ENCODE measurements around the gene NPHP3.
A peak's percentile ranks its signal among the peaks of the same experiment; 100 is the strongest.

NPHP3 gene

GRCh38 chr3:132682201-132682600 lies 40.0 kb downstream of the NPHP3 start:
- no peak for DNase-seq

- DNase-seq: no peak
These were observed 40.8 kb downstream of the NPHP3 start for GRCh38 chr3:132681421-132681820.

- no peak for DNase-seq
These were observed 42.3 kb downstream of the NPHP3 start for GRCh38 chr3:132679911-132680310.

- no peak for DNase-seq
These were observed 46.8 kb downstream of the NPHP3 start for GRCh38 chr3:132675408-132675807.

GRCh38 chr3:132669256-132669777 lies 52.9 kb downstream of the NPHP3 start:
- DNase-seq: no peak

GRCh38 chr3:132665230-132665745 lies 56.9 kb downstream of the NPHP3 start:
- DNase-seq: no peak

- DNase-seq: no peak
These were observed 60.0 kb downstream of the NPHP3 start for GRCh38 chr3:132662212-132662611.

- no peak for DNase-seq
These were observed 61.1 kb downstream of the NPHP3 start for GRCh38 chr3:132661101-132661500.

GRCh38 chr3:132660811-132661070 lies 61.5 kb downstream of the NPHP3 start:
- no peak for DNase-seq

GRCh38 chr3:132660052-132660810 lies 62.0 kb downstream of the NPHP3 start, which contains the start of gene UBA5:
Gene UBA5 (plus strand): TSS chr3:132660329. CDS start chr3:132660538, 209 bp downstream.
- DNase-seq: peak; percentile 82

GRCh38 chr3:132659365-132660051 lies 62.7 kb downstream of the NPHP3 start, which contains the start of gene ACAD11:
Gene ACAD11 (minus strand): TSS chr3:132659809. CDS start chr3:132659751, 58 bp downstream.
- DNase-seq: peak; percentile 85

GRCh38 chr3:132659000-132659364 lies 63.2 kb downstream of the NPHP3 start:
- no peak for DNase-seq

- no peak for DNase-seq
These were observed 64.1 kb downstream of the NPHP3 start for GRCh38 chr3:132657869-132658747.

GRCh38 chr3:132655471-132655870 lies 66.7 kb downstream of the NPHP3 start:
- DNase-seq: no peak

- no peak for DNase-seq
These were observed 67.5 kb downstream of the NPHP3 start for GRCh38 chr3:132654721-132655120.

GRCh38 chr3:132654190-132654589 lies 68.0 kb downstream of the NPHP3 start:
- DNase-seq: no peak

- DNase-seq: no peak
These were observed 69.5 kb downstream of the NPHP3 start for GRCh38 chr3:132652640-132653270.

GRCh38 chr3:132650153-132650552 lies 72.1 kb downstream of the NPHP3 start:
- no peak for DNase-seq

- DNase-seq: no peak
These were observed 77.2 kb downstream of the NPHP3 start for GRCh38 chr3:132645058-132645457.

- no peak for DNase-seq
These were observed 78.8 kb downstream of the NPHP3 start for GRCh38 chr3:132643366-132643765.

- no peak for DNase-seq
These were observed 79.7 kb downstream of the NPHP3 start for GRCh38 chr3:132642539-132642847.

- DNase-seq: no peak
These were observed 80.2 kb downstream of the NPHP3 start for GRCh38 chr3:132641837-132642538.
